Measurements from ENCODE around the gene TREH.
"Not testable (repeated sequence)": the region's sequence is repeated elsewhere in the genome, so short reads cannot be mapped to it uniquely, and the experiment has no call there.

Gene TREH

GRCh38 chr11:118618991-118619375, 60.5 kb downstream of the TREH start:
- no peak for TF ChIP-seq CTCF (IDR thresholded peaks at IDR 0.05; ENCODE audit: low read depth, low read length, missing control alignments)
- DNase-seq (ENCODE audit: extremely low read depth, low read depth), result peak; percentile 70
- H3K4me3 ChIP-seq (replicated peaks; ENCODE audit: low read depth, low read length), result peak overlapping the region; percentile 12

DNA sequence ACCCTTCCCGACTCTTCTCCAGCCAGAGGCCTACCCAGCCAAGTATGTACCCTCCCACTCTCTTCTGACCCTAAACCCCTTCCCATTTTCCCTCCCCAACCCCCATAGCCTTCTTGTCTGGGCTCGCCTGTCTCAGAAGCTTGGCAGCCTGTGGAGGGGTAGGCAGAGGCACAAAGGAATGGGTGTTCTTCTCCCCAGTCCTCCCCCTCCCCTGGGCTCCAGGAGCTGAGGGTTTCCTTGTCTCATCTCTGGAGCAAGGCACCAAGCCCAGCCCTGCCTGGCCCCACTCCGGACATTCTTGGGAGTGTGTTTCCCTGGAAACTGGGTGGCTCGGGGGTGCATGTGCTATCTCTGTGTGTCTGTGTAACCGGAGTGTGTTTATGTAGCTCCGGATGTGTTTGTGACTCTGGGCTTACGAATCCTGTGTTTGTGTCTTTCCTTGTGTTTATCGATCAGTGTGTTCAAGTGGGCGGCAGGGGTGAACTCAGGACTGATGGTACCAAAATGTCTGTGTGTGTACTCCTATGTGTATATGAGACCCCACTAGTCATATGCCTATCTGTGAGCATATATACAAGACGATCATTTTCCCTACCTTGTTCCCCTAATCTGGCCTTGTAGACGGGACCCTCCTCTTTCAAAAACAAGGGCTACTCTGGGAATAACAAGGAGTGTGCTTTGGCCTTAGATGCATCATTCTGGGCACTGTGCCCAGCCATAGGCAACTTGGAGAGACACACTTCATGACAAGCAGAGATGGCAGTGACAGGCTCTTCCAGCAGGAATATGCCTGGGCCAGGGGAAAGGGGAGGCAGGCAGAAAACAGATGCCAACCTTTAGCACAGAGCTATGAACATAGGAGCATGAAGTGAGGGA, 61.1 kb downstream of the TREH start:
- no peak for DNase-seq (ENCODE audit: extremely low read depth, low read depth)
- no peak for TF ChIP-seq CTCF (IDR thresholded peaks at IDR 0.05; ENCODE audit: low read depth, low read length, missing control alignments)
- H3K4me3 ChIP-seq (replicated peaks; ENCODE audit: low read depth, low read length), result peak overlapping the region; percentile 12; the same call in 1 of the 2 replicates

- H3K4me3 ChIP-seq (replicated peaks; ENCODE audit: low read depth, low read length), result no peak overlapping the region
- no peak for DNase-seq (ENCODE audit: extremely low read depth, low read depth)
- no peak for TF ChIP-seq CTCF (IDR thresholded peaks at IDR 0.05; ENCODE audit: low read depth, low read length, missing control alignments)
Measured at GRCh38 chr11:118615976-118616371, 63.5 kb downstream of the TREH start.

GRCh38 chr11:118615282-118615975, 64.0 kb downstream of the TREH start:
- no peak overlapping the region for H3K4me3 ChIP-seq (replicated peaks; ENCODE audit: low read depth, low read length)
- no peak for DNase-seq (ENCODE audit: extremely low read depth, low read depth)
- no peak for TF ChIP-seq CTCF (IDR thresholded peaks at IDR 0.05; ENCODE audit: low read depth, low read length, missing control alignments)

DNA sequence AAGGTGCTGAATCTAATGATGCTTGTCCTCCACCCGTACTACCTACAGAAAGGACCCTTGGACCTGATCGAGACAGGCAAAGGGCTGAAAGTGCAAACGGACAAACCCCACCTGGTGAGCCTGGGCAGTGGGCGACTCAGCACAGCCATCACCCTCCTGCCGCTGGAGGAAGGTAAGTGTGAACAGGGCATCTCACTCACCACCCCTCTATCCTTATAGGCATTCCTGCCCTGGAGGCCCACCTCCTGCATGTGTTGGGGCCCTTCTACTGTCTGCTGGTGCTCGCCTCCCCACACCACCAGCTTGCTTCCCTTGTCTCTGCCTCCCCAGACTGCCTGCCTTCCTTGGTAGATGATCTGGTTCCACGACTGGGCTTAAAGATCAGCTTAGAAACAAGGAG, 64.9 kb downstream of the TREH start:
- no peak overlapping the region for H3K4me3 ChIP-seq (replicated peaks; ENCODE audit: low read depth, low read length)
- DNase-seq (ENCODE audit: extremely low read depth, low read depth), result no peak
- no peak for TF ChIP-seq CTCF (IDR thresholded peaks at IDR 0.05; ENCODE audit: low read depth, low read length, missing control alignments)

GRCh38 chr11:118612378-118612777, 67.1 kb downstream of the TREH start:
- no peak overlapping the region for H3K4me3 ChIP-seq (replicated peaks; ENCODE audit: low read depth, low read length)
- DNase-seq (ENCODE audit: extremely low read depth, low read depth), result no peak
- no peak for TF ChIP-seq CTCF (IDR thresholded peaks at IDR 0.05; ENCODE audit: low read depth, low read length, missing control alignments)

DNA sequence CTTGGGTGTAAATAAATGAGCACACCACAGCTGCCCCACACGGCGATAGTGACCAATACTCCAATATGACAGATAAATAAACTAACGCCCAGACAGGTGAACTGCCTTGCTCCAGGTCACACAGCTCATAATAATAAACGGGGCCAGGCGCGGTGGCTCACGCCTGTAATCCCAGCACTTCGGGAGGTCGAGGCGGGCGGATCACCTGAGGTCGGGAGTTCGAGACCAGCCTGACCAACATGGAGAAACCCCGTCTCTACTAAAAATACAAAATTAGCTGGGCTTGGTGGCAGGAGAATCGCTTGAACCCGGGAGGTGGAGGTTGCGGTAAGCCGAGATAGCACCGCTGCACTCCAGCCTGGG, 68.0 kb downstream of the TREH start:
- not testable (repeated sequence) for H3K4me3 ChIP-seq (replicated peaks; ENCODE audit: low read depth, low read length); DNase-seq (ENCODE audit: extremely low read depth, low read depth)

All from HFF-Myc (cell line).